ENCODE results near the gene RNPEPL1.

DNA sequence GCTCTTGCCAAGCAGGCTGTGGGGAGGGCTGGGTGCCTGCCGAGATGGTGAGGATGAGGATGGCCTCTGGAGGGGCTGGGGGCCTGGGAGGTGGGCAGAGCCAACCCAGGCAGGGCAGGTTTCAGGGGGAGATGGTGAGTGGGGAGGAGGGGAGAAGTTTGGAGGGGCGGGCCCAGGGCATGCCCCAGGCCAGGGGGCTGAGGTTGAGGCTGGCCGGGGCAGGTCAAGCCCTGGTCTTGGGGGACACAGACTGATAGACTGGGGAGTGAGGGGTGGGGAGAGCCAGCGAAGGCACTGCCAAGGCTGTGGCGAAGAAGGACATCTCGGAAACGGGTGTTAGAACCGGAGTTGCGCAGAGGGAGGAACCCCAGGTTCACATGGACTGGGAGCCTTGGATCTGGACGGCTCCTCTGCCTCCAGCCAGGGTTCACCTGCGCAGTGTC lies 30.9 kb downstream of the RNPEPL1 start:
- TF ChIP-seq CTCF (IDR thresholded peaks at IDR 0.05) (no peak), POLR2A (IDR thresholded peaks at IDR 0.05) (no peak)

Data from uterus (tissue), 2 donors.